Breast epithelium (tissue), 3 donors: ENCODE measurements around the gene SLC25A48.

Experiments used
- CTCF ChIP-seq, 3 donors: fragments of 450-650 bp; IDR thresholded peaks; one replicate each; pipeline ENCODE4 v1.5.1; 2016 to 2017; ENCODE audit warnings: antibody characterized with exemption in 3 of 3, mild to moderate bottlenecking in 3 of 3, moderate library complexity in 3 of 3
- POLR2A ChIP-seq: fragments of 450-650 bp; IDR thresholded peaks from one replicate; pipeline ENCODE4 v1.6.1; 2016; ENCODE audit warnings: antibody characterized with exemption, mild to moderate bottlenecking, moderate library complexity
- POLR2AphosphoS5 ChIP-seq, 3 donors: sonication (generic); formaldehyde crosslinking; IDR thresholded peaks; one replicate each; pipeline ENCODE4 v1.6.1; 2017; ENCODE audit warnings: antibody characterized with exemption in 3 of 3

DNA sequence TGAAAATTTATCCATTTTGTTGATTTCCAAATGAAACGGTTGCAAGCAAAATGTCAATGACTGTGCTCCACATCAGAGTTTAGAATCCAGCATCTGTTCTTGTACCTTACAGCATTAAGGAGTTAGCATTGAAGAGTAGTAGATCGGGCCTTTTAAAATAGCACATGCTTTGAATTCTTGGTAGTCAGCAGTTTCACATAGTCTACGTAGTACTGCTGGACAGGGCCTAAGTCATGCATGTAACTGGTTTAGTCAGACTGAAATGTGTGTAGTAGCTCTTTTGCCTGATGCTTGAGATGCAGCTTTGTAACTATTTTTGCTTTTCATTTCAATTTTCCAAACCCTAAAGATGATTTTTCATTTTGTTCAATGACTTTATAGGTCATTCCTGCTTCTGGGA, 100.5 kb downstream of the SLC25A48 start:
- TF ChIP-seq CTCF (IDR thresholded peaks at IDR 0.05) (no peak), POLR2A (no peak), POLR2AphosphoS5 (IDR thresholded peaks at IDR 0.05) (no peak)
